OCI-LY7 (cell line): ENCODE measurements around the gene SLC26A6.

Experiments
- CTCF ChIP-seq: fragments of 200-600 bp; sonication (generic); conservative IDR thresholded peaks from 2 replicates; pipeline ENCODE4 v1.5.1; 2014; ENCODE audit warnings: mild to moderate bottlenecking, antibody characterized with exemption, low read length, moderate library complexity, mixed read lengths
- EZH2phosphoT487 ChIP-seq: fragments of 200-600 bp; sonication (generic); IDR thresholded peaks from 2 replicates; pipeline ENCODE4 v1.6.1; 2018; ENCODE audit warnings: low read depth, borderline replicate concordance, mild to moderate bottlenecking, mixed run types, antibody characterized with exemption, low read length, moderate library complexity, mixed read lengths

- TF ChIP-seq CTCF, result no peak
- no peak for TF ChIP-seq EZH2phosphoT487
Observed at GRCh38 chr3:48599077-48599501, 36.2 kb downstream of the SLC26A6 start.
